ENCODE data around the gene TXNDC9. TPM values are rescaled to one million over a fixed set of nuclear protein-coding genes. Genes with fewer than 3 reads are reported as not detected.
A peak's percentile ranks its signal among the peaks of the same experiment; 100 is the strongest.
"Not testable (repeated sequence)": the region's sequence is repeated elsewhere in the genome, so short reads cannot be mapped to it uniquely, and the experiment has no call there.

TXNDC9 gene
- 10 to 100 TPM; 25.9 to 29.9 TPM for total RNA-seq

- ATAC-seq = peak; percentile 82 to 85
- H3K36me3 Mint-ChIP-seq = peaks cover 20 to 23% of the 10 kb centered on the region in 2 donors
- no peaks in the 10 kb centered on the region for H3K9me3 Mint-ChIP-seq
- no peak within 1 kb of the TSS for H3K27ac Mint-ChIP-seq
- DNase-seq (ENCODE audit: low spot score in 2 of 2) = peak; percentile 96 to 99
These were observed at the start of gene TXNDC9 for GRCh38 chr2:99335911-99336803. TXNDC9 (minus strand) TSS chr2:99336333; CDS start chr2:99333210, 3,123 bp downstream.

GRCh38 chr2:99382143-99382542 is 46.0 kb upstream of the TXNDC9 start:
- H3K9me3 Mint-ChIP-seq = no peaks in the 10 kb centered on the region
- H3K36me3 Mint-ChIP-seq = peaks cover 19 to 21% of the 10 kb centered on the region in 2 donors
- no peak for ATAC-seq
- no peak overlapping the region for H3K27ac Mint-ChIP-seq
- no peak for DNase-seq (ENCODE audit: low spot score in 2 of 2)

GRCh38 chr2:99380376-99381010 is 44.4 kb upstream of the TXNDC9 start:
- H3K36me3 Mint-ChIP-seq = peaks cover 19 to 24% of the 10 kb centered on the region in 2 donors
- peak overlapping the region; percentile 4 to 70 for H3K27ac Mint-ChIP-seq

GRCh38 chr2:99377879-99378278 is 41.7 kb upstream of the TXNDC9 start:
- H3K27ac Mint-ChIP-seq = peak overlapping the region; percentile 18 to 37
- peaks cover 0 to 3% of the 10 kb centered on the region in 2 donors for H3K9me3 Mint-ChIP-seq
- ATAC-seq (peak; percentile 86 to 92), DNase-seq (ENCODE audit: low spot score in 2 of 2) (no peak)
- H3K36me3 Mint-ChIP-seq = peaks cover 28 to 39% of the 10 kb centered on the region in 2 donors

More at GRCh38 chr2:99380376-99381010, 44.4 kb upstream of the TXNDC9 start:
- DNase-seq (ENCODE audit: low spot score in 2 of 2) (no peak), ATAC-seq (peak; percentile 20 to 42)
- no peaks in the 10 kb centered on the region for H3K9me3 Mint-ChIP-seq

- ATAC-seq (peak in 1 of 2 donors; percentile 73), DNase-seq (ENCODE audit: low spot score in 2 of 2) (no peak)
- Mint-ChIP-seq H3K36me3 (peaks cover 34 to 52% of the 10 kb centered on the region in 2 donors), H3K27ac (peak overlapping the region in 1 of 2 donors; percentile 70), H3K9me3 (peaks cover 0 to 6% of the 10 kb centered on the region in 2 donors)
These were observed 40.2 kb upstream of the TXNDC9 start for GRCh38 chr2:99376254-99376864.

- Mint-ChIP-seq H3K27ac (no peak overlapping the region), H3K36me3 (peaks cover 25 to 50% of the 10 kb centered on the region in 2 donors), H3K9me3 (peaks cover 0 to 6% of the 10 kb centered on the region in 2 donors)
- ATAC-seq = no peak
- DNase-seq (ENCODE audit: low spot score in 2 of 2) = no peak
These were observed 38.6 kb upstream of the TXNDC9 start for GRCh38 chr2:99374747-99375146.

GRCh38 chr2:99373144-99373543 is 37.0 kb upstream of the TXNDC9 start:
- DNase-seq (ENCODE audit: low spot score in 2 of 2) (no peak), ATAC-seq (no peak)
- Mint-ChIP-seq H3K36me3 (peaks cover 22 to 55% of the 10 kb centered on the region in 2 donors), H3K9me3 (peaks cover 0 to 6% of the 10 kb centered on the region in 2 donors), H3K27ac (no peak overlapping the region)

GRCh38 chr2:99368854-99369253 is 32.7 kb upstream of the TXNDC9 start:
- H3K27ac Mint-ChIP-seq; DNase-seq (ENCODE audit: low spot score in 2 of 2); ATAC-seq; H3K9me3 Mint-ChIP-seq: not testable (repeated sequence)
- peaks cover 19 to 36% of the 10 kb centered on the region in 2 donors for H3K36me3 Mint-ChIP-seq

GRCh38 chr2:99365661-99366060 is 29.5 kb upstream of the TXNDC9 start:
- no peaks in the 10 kb centered on the region for H3K9me3 Mint-ChIP-seq
- ATAC-seq = no peak
- H3K27ac Mint-ChIP-seq = no peak overlapping the region
- peaks cover 19 to 23% of the 10 kb centered on the region in 2 donors for H3K36me3 Mint-ChIP-seq
- DNase-seq (ENCODE audit: low spot score in 2 of 2) = no peak

- peaks cover 10 to 18% of the 10 kb centered on the region in 2 donors for H3K36me3 Mint-ChIP-seq
- DNase-seq (ENCODE audit: low spot score in 2 of 2) (no peak), ATAC-seq (no peak)
- H3K27ac Mint-ChIP-seq = no peak overlapping the region
- no peaks in the 10 kb centered on the region for H3K9me3 Mint-ChIP-seq
These were observed 20.7 kb upstream of the TXNDC9 start for GRCh38 chr2:99356853-99357252.

- H3K36me3 Mint-ChIP-seq; H3K27ac Mint-ChIP-seq; ATAC-seq; DNase-seq (ENCODE audit: low spot score in 2 of 2); H3K9me3 Mint-ChIP-seq: not testable (repeated sequence)
These were observed 18.7 kb upstream of the TXNDC9 start for GRCh38 chr2:99354825-99355224.

- Mint-ChIP-seq H3K9me3 (no peaks in the 10 kb centered on the region), H3K27ac (no peak overlapping the region), H3K36me3 (peaks cover 0 to 7% of the 10 kb centered on the region in 2 donors)
- ATAC-seq = no peak
- DNase-seq (ENCODE audit: low spot score in 2 of 2) = no peak
These were observed 17.9 kb upstream of the TXNDC9 start for GRCh38 chr2:99354070-99354469.

GRCh38 chr2:99350194-99350593 is 14.1 kb upstream of the TXNDC9 start:
- Mint-ChIP-seq H3K9me3 (no peaks in the 10 kb centered on the region), H3K27ac (no peak overlapping the region), H3K36me3 (peaks cover 0 to 7% of the 10 kb centered on the region in 2 donors)
- no peak for ATAC-seq
- no peak for DNase-seq (ENCODE audit: low spot score in 2 of 2)

GRCh38 chr2:99348173-99348572 is 12.0 kb upstream of the TXNDC9 start:
- ATAC-seq = peak; percentile 90 to 96
- peak in 1 of 2 donors; percentile 10 for DNase-seq (ENCODE audit: low spot score in 2 of 2)
- no peaks in the 10 kb centered on the region for H3K9me3 Mint-ChIP-seq
- H3K27ac Mint-ChIP-seq = peak overlapping the region; percentile 79 to 94
- no peaks in the 10 kb centered on the region for H3K36me3 Mint-ChIP-seq

- H3K36me3 Mint-ChIP-seq = no peaks in the 10 kb centered on the region
- no peaks in the 10 kb centered on the region for H3K9me3 Mint-ChIP-seq
- DNase-seq (ENCODE audit: low spot score in 2 of 2) (no peak), ATAC-seq (no peak)
- no peak overlapping the region for H3K27ac Mint-ChIP-seq
These were observed 10.1 kb upstream of the TXNDC9 start for GRCh38 chr2:99346218-99346617.

- not testable (repeated sequence) for DNase-seq (ENCODE audit: low spot score in 2 of 2); H3K27ac Mint-ChIP-seq; ATAC-seq; H3K36me3 Mint-ChIP-seq; H3K9me3 Mint-ChIP-seq
These were observed 9.3 kb upstream of the TXNDC9 start for GRCh38 chr2:99345446-99345845.

GRCh38 chr2:99342536-99342935 is 6.4 kb upstream of the TXNDC9 start:
- no peak for ATAC-seq
- no peaks in the 10 kb centered on the region for H3K36me3 Mint-ChIP-seq
- no peak overlapping the region for H3K27ac Mint-ChIP-seq
- no peaks in the 10 kb centered on the region for H3K9me3 Mint-ChIP-seq
- no peak for DNase-seq (ENCODE audit: low spot score in 2 of 2)

Data from activated naive CD4-positive, alpha-beta T cell treated with anti-CD3 and anti-CD28 coated beads, Interleukin-2, amount 50 U/mL, for 72 hours (primary cell).